GM21528 (cell line): ENCODE data around the gene GNAI3.

Experiments
- ATAC-seq: cut with Tn5 transposase; IDR thresholded peaks from one replicate; pipeline ENCODE4 v1.9.1; 2021; ENCODE audit warnings: mild to moderate bottlenecking, moderate library complexity; ENCODE audit not compliant: unreplicated experiment, low FRiP score

Gene GNAI3

GRCh38 chr1:109543283-109543987 lies 5.0 kb upstream of the GNAI3 start:
- ATAC-seq: no peak

- ATAC-seq: no peak
Observed at GRCh38 chr1:109543988-109544735, 4.3 kb upstream of the GNAI3 start.

- ATAC-seq: peak; percentile 44
Observed at GRCh38 chr1:109546311-109547109, 1.9 kb upstream of the GNAI3 start.

- ATAC-seq: no peak
Observed at GRCh38 chr1:109547463-109548320, 723 bp upstream of the GNAI3 start.

- no peak for ATAC-seq
Observed at GRCh38 chr1:109556563-109556962, 8.1 kb downstream of the GNAI3 start.

- ATAC-seq: no peak
Observed at GRCh38 chr1:109557520-109557919, 9.1 kb downstream of the GNAI3 start.

- no peak for ATAC-seq
Observed at GRCh38 chr1:109559995-109560394, 11.6 kb downstream of the GNAI3 start.

GRCh38 chr1:109564194-109564878 lies 15.9 kb downstream of the GNAI3 start:
- no peak for ATAC-seq

GRCh38 chr1:109565241-109565640 lies 16.8 kb downstream of the GNAI3 start:
- no peak for ATAC-seq

GRCh38 chr1:109566982-109567381 lies 18.6 kb downstream of the GNAI3 start:
- no peak for ATAC-seq

- ATAC-seq: no peak
Observed at GRCh38 chr1:109567877-109568672, 19.7 kb downstream of the GNAI3 start.

GRCh38 chr1:109569323-109569722 lies 20.9 kb downstream of the GNAI3 start:
- no peak for ATAC-seq

- ATAC-seq: no peak
Observed at GRCh38 chr1:109570414-109570813, 22.0 kb downstream of the GNAI3 start.

GRCh38 chr1:109573785-109574184 lies 25.4 kb downstream of the GNAI3 start:
- ATAC-seq: no peak

GRCh38 chr1:109578947-109579443 lies 30.6 kb downstream of the GNAI3 start:
- ATAC-seq: no peak

GRCh38 chr1:109579491-109579890 lies 31.1 kb downstream of the GNAI3 start:
- no peak for ATAC-seq

GRCh38 chr1:109582021-109582420 lies 33.6 kb downstream of the GNAI3 start:
- ATAC-seq: no peak

GRCh38 chr1:109584766-109585165 lies 36.4 kb downstream of the GNAI3 start:
- no peak for ATAC-seq

GRCh38 chr1:109586055-109586454 lies 37.6 kb downstream of the GNAI3 start:
- ATAC-seq: no peak
